CD14-positive monocyte (primary cell): ENCODE results near the gene NME9. TPM values are rescaled to one million over a fixed set of nuclear protein-coding genes. Genes with fewer than 3 reads are reported as not detected.

Experiments
- DNase-seq, 3 donors: peaks; one replicate each; pipeline ENCODE4 v3.0.0-alpha.2; 2011 to 2022
- H2AFZ ChIP-seq: 2 replicates; pipeline ENCODE4 v1.6.0; 2012; ENCODE audit warnings: mild to moderate bottlenecking, low read depth, low read length, inconsistent platforms; ENCODE audit not compliant: insufficient read depth, poor library complexity, severe bottlenecking
- H3K27ac ChIP-seq, 2 donors: 1 replicate in 1 of 2; 2 replicates in 1 of 2; pipeline ENCODE4 v1.5.1; 2012 to 2013; ENCODE audit warnings: low read length in 2 of 2, control low read depth in 1 of 2, inconsistent platforms in 1 of 2, low read depth in 1 of 2, mild to moderate bottlenecking in 1 of 2
- H3K27me3 ChIP-seq, 2 donors: one replicate each; pipeline versions ENCODE4 v1.6.0 to v1.6.1; 2011 to 2013; ENCODE audit warnings: low read length in 2 of 2; ENCODE audit not compliant: control insufficient read depth in 2 of 2, insufficient read depth in 2 of 2
- H3K36me3 ChIP-seq, 2 donors: replicated peaks in 1 of 2; 1 replicate in 1 of 2; 2 replicates in 1 of 2; pipeline versions ENCODE4 v1.5.1 to v1.6.1; 2012 to 2013; ENCODE audit warnings: low read length in 2 of 2, control low read depth in 1 of 2, inconsistent platforms in 1 of 2, mild to moderate bottlenecking in 1 of 2; ENCODE audit not compliant: insufficient read depth in 2 of 2, control insufficient read depth in 1 of 2
- H3K4me1 ChIP-seq, 2 donors: 1 replicate in 1 of 2; 2 replicates in 1 of 2; pipeline versions ENCODE4 v1.5.1 to v1.6.1; 2012 to 2013; ENCODE audit warnings: low read length in 2 of 2, control low read depth in 1 of 2, inconsistent platforms in 1 of 2, mild to moderate bottlenecking in 1 of 2, moderate library complexity in 1 of 2; ENCODE audit not compliant: insufficient read depth in 2 of 2, control insufficient read depth in 1 of 2
- H3K4me2 ChIP-seq: replicated peaks from 2 replicates; pipeline ENCODE3; 2012; ENCODE audit warnings: low read length, moderate library complexity, mild to moderate bottlenecking; ENCODE audit not compliant: poor library complexity, severe bottlenecking; ENCODE audit errors: extremely low read depth
- H3K4me3 ChIP-seq, 3 experiments: fragments of 200-600 bp in 1 of 3; sonication (generic) in 1 of 3; replicated peaks in 1 of 3; 1 replicate in 2 of 3; 2 replicates in 1 of 3; pipeline ENCODE4 v1.5.1; 2011 to 2013; ENCODE audit warnings: low read length in 3 of 3, mild to moderate bottlenecking in 3 of 3, control low read depth in 2 of 3, low read depth in 2 of 3, inconsistent platforms in 1 of 3, moderate library complexity in 1 of 3
- H3K79me2 ChIP-seq: 2 replicates; pipeline ENCODE4 v1.6.0; 2012; ENCODE audit warnings: mild to moderate bottlenecking, control low read depth, inconsistent platforms, low read length, moderate library complexity; ENCODE audit not compliant: insufficient read depth
- H3K9ac ChIP-seq: 2 replicates; pipeline ENCODE4 v1.6.0; 2017; ENCODE audit warnings: low read length, mild to moderate bottlenecking; ENCODE audit not compliant: insufficient read depth, poor library complexity, severe bottlenecking
- H3K9me3 ChIP-seq, 2 donors: replicated peaks in 1 of 2; 1 replicate in 1 of 2; 2 replicates in 1 of 2; pipeline versions ENCODE4 v1.5.1 to v1.6.1; 2012 to 2013; ENCODE audit warnings: low read length in 2 of 2, control low read depth in 1 of 2; ENCODE audit not compliant: control insufficient read depth in 1 of 2, insufficient read depth in 1 of 2
- H4K20me1 ChIP-seq: 2 replicates; pipeline ENCODE4 v1.6.0; 2012; ENCODE audit warnings: mild to moderate bottlenecking, low read length, control low read depth, moderate library complexity; ENCODE audit not compliant: insufficient read depth
- H3K27ac Mint-ChIP-seq, 7 donors: one replicate each; pipeline ENCODE4 v1.8.0; 2020; ENCODE audit warnings: mild to moderate bottlenecking in 7 of 7, mixed read lengths in 7 of 7, moderate library complexity in 6 of 7, inconsistent platforms in 2 of 7
- H3K27me3 Mint-ChIP-seq, 3 donors: one replicate each; pipeline ENCODE4 v1.8.0; 2021 to 2022; ENCODE audit warnings: low read depth in 3 of 3, mild to moderate bottlenecking in 3 of 3, mixed read lengths in 3 of 3, moderate library complexity in 3 of 3, inconsistent platforms in 1 of 3
- H3K36me3 Mint-ChIP-seq, 2 donors: one replicate each; pipeline ENCODE4 v1.8.0; 2020; ENCODE audit warnings: mixed read lengths in 2 of 2, inconsistent platforms in 1 of 2, mild to moderate bottlenecking in 1 of 2
- H3K4me1 Mint-ChIP-seq: one replicate; pipeline ENCODE4 v1.8.0; 2020; ENCODE audit warnings: mild to moderate bottlenecking, mixed read lengths
- H3K4me3 Mint-ChIP-seq, 2 donors: one replicate each; pipeline ENCODE4 v1.8.0; 2020; ENCODE audit warnings: mild to moderate bottlenecking in 2 of 2, mixed read lengths in 2 of 2, moderate library complexity in 1 of 2
- H3K9me3 Mint-ChIP-seq, 7 donors: one replicate each; pipeline ENCODE4 v1.8.0; 2020 to 2022; ENCODE audit warnings: mixed read lengths in 7 of 7, mild to moderate bottlenecking in 6 of 7, moderate library complexity in 6 of 7, inconsistent platforms in 2 of 7
- CTCF ChIP-seq: fragments of 200-600 bp; IDR thresholded peaks from one replicate; pipeline ENCODE4 v1.8.0; 2022; ENCODE audit warnings: antibody characterized with exemption, mild to moderate bottlenecking
- WGBS: methylation state at CpG from one replicate; pipeline ENCODE4 v1.1.5; 2013; ENCODE audit warnings: missing lambda C conversion rate; ENCODE audit not compliant: insufficient coverage; 5-methylcytosine and 5-hydroxymethylcytosine counted together
- intact Hi-C, 2 donors: fragments of 100-400 bp; cut with micrococcal nuclease; formaldehyde crosslinking; loops; one replicate each; pipeline versions ENCODE4 v1.15.0 to v1.15.1; 2023
- polyA plus RNA-seq, 3 donors: library from polyadenylated mRNA; depleted of rRNA in 1 of 3; unstranded in 2 of 3; stranded (reverse) in 1 of 3; fragments of 300-500 nt in 2 of 3; fragments of >200 nt in 1 of 3; fragmentation: Illumina TruSeq in 2 of 3; gene quantifications; 1 replicate in 2 of 3; 2 replicates in 1 of 3; pipeline ENCODE4 v1.2.3, GENCODE V29; 2012 to 2021

Gene NME9
- polyA plus RNA-seq, 3 donors: 0.04 TPM; not detected in 2

DNA sequence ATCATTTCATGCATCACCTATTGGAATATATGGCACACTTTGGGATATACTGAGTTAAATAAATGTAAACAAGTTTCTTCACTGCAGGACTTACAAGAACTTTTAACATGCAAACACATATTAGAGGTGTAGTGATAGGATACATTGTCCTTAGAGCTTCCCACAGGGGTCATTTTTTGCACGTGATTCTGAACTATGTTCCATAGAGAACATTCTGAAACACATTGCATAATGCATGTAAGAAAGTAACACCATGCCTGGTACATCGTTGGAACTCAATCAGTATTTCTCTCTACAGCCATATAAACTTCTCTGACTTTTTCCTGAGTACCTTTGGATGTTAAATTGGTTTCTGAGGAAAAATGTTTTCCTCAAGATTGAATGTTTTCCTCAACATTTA, 47.0 kb upstream of the NME9 start:
- H3K4me3 ChIP-seq: no peak overlapping the region
- H3K9me3 ChIP-seq: no peaks in the 10 kb centered on the region
- no peak for TF ChIP-seq CTCF
- H3K4me3 Mint-ChIP-seq: no peak overlapping the region
- peaks cover 8% of the 10 kb centered on the region in 2 donors for H3K4me1 ChIP-seq
- H3K79me2 ChIP-seq: no peaks in the 10 kb centered on the region
- peaks cover 4 to 14% of the 10 kb centered on the region in 2 donors for H3K36me3 Mint-ChIP-seq
- H3K27me3 ChIP-seq: no peaks in the 10 kb centered on the region
- no CpG with 5 or more reads among the region's 2 CpGs for WGBS
- H3K9ac ChIP-seq: no peak overlapping the region
- no peaks in the 10 kb centered on the region for H4K20me1 ChIP-seq
- H2AFZ ChIP-seq: no peak overlapping the region
- H3K36me3 ChIP-seq: no peaks in the 10 kb centered on the region
- no peak overlapping the region for H3K27ac ChIP-seq
- peaks cover 0 to 4% (median 1%) of the 10 kb centered on the region in 3 donors for H3K27me3 Mint-ChIP-seq
- H3K4me2 ChIP-seq: no peak overlapping the region
- no peak overlapping the region for H3K27ac Mint-ChIP-seq
- intact Hi-C loops: no loop called here
- no peak for DNase-seq
- peaks cover 0 to 4% (median 2%) of the 10 kb centered on the region in 7 donors for H3K9me3 Mint-ChIP-seq
- peaks cover 8% of the 10 kb centered on the region for H3K4me1 Mint-ChIP-seq

- Histone ChIP-seq H3K9ac (no peak overlapping the region), H3K27me3 (no peaks in the 10 kb centered on the region), H4K20me1 (no peaks in the 10 kb centered on the region), H3K36me3 (no peaks in the 10 kb centered on the region), H3K4me2 (no peak overlapping the region), H2AFZ (no peak overlapping the region), H3K79me2 (no peaks in the 10 kb centered on the region), H3K4me1 (peaks cover 13 to 17% of the 10 kb centered on the region in 2 donors), H3K27ac (no peak overlapping the region), H3K4me3 (no peak overlapping the region), H3K9me3 (no peaks in the 10 kb centered on the region)
- Mint-ChIP-seq H3K4me1 (peaks cover 16% of the 10 kb centered on the region), H3K4me3 (no peak overlapping the region), H3K36me3 (peaks cover 6 to 14% of the 10 kb centered on the region in 2 donors), H3K9me3 (peaks cover 0 to 7% (median 4%) of the 10 kb centered on the region in 7 donors), H3K27ac (peak overlapping the region in 1 of 7 donors; percentile 47), H3K27me3 (peaks cover 0 to 4% (median 1%) of the 10 kb centered on the region in 3 donors)
- TF ChIP-seq CTCF: no peak
- DNase-seq: no peak
- no CpG with 5 or more reads among the region's 4 CpGs for WGBS
- intact Hi-C loops: no loop called here
Observed at GRCh38 chr3:138375447-138375846, 45.8 kb upstream of the NME9 start.
